ENCODE results near the gene ACSL6.

The ACSL6 gene

GRCh38 chr5:131976414-131977211 lies 34.8 kb downstream of the ACSL6 start:
- CTCF ChIA-PET, result no interaction called here
- no peak for DNase-seq (ENCODE audit: low read depth, low spot score)
- no peak for TF ChIP-seq CTCF (IDR thresholded peaks at IDR 0.05; ENCODE audit: insufficient read depth, low read length, missing control alignments)
- H3K4me3 ChIP-seq (ENCODE audit: low read depth, low read length), result no peak overlapping the region
- POLR2A ChIA-PET, result no interaction called here

- POLR2A ChIA-PET, result no interaction called here
- CTCF ChIA-PET, result no interaction called here
- no peak for TF ChIP-seq CTCF (IDR thresholded peaks at IDR 0.05; ENCODE audit: insufficient read depth, low read length, missing control alignments)
- no peak for DNase-seq (ENCODE audit: low read depth, low spot score)
- no peak overlapping the region for H3K4me3 ChIP-seq (ENCODE audit: low read depth, low read length)
Measured at GRCh38 chr5:131974956-131975726, 36.3 kb downstream of the ACSL6 start.

- ChIA-PET POLR2A (no interaction called here), CTCF (no interaction called here)
- H3K4me3 ChIP-seq (ENCODE audit: low read depth, low read length), result no peak overlapping the region
- TF ChIP-seq CTCF (IDR thresholded peaks at IDR 0.05; ENCODE audit: insufficient read depth, low read length, missing control alignments), result no peak
- no peak for DNase-seq (ENCODE audit: low read depth, low spot score)
Measured at GRCh38 chr5:131974622-131974955, 36.9 kb downstream of the ACSL6 start.

GRCh38 chr5:131974016-131974415 lies 37.4 kb downstream of the ACSL6 start:
- H3K4me3 ChIP-seq (ENCODE audit: low read depth, low read length), result no peak overlapping the region
- ChIA-PET CTCF (no interaction called here), POLR2A (no interaction called here)
- no peak for TF ChIP-seq CTCF (IDR thresholded peaks at IDR 0.05; ENCODE audit: insufficient read depth, low read length, missing control alignments)
- no peak for DNase-seq (ENCODE audit: low read depth, low spot score)

- CTCF ChIA-PET, result no interaction called here
- H3K4me3 ChIP-seq (ENCODE audit: low read depth, low read length), result no peak overlapping the region
- POLR2A ChIA-PET, result no interaction called here
- no peak for TF ChIP-seq CTCF (IDR thresholded peaks at IDR 0.05; ENCODE audit: insufficient read depth, low read length, missing control alignments)
- DNase-seq (ENCODE audit: low read depth, low spot score), result no peak
Measured at GRCh38 chr5:131973089-131973712, 38.3 kb downstream of the ACSL6 start.

- ChIA-PET CTCF (no interaction called here), POLR2A (no interaction called here)
- no peak for TF ChIP-seq CTCF (IDR thresholded peaks at IDR 0.05; ENCODE audit: insufficient read depth, low read length, missing control alignments)
- DNase-seq (ENCODE audit: low read depth, low spot score), result no peak
- H3K4me3 ChIP-seq (ENCODE audit: low read depth, low read length), result no peak overlapping the region
Measured at GRCh38 chr5:131968396-131968954, 43.0 kb downstream of the ACSL6 start.
